Keratinocyte (primary cell): ENCODE results near the gene PEPD. TPM values are rescaled to one million over a fixed set of nuclear protein-coding genes. Genes with fewer than 3 reads are reported as not detected.
A peak's percentile ranks its signal among the peaks of the same experiment; 100 is the strongest.

Experiments used
- DNase-seq: peaks from one replicate; pipeline ENCODE4 v3.0.0-alpha.2; 2011; ENCODE audit warnings: low read depth, missing footprints, low spot score
- FAIRE-seq: peaks from 2 replicates; lab custom pipeline; 2011; peaks lifted over from hg19 to GRCh38; lab: Jason Lieb, UNC
- H2AFZ ChIP-seq: 2 replicates; pipeline ENCODE4 v1.6.0; 2012; ENCODE audit warnings: low read length, control low read depth, inconsistent platforms; ENCODE audit not compliant: control insufficient read depth
- H3K27ac ChIP-seq: 2 replicates; pipeline ENCODE4 v1.5.1; 2011; ENCODE audit warnings: low read length; ENCODE audit not compliant: control insufficient read depth, insufficient read depth
- H3K27me3 ChIP-seq: 3 replicates; pipeline ENCODE4 v1.6.0; 2011; ENCODE audit warnings: low read length; ENCODE audit not compliant: control insufficient read depth, insufficient read depth; ENCODE audit errors: extremely low read depth
- H3K36me3 ChIP-seq, 2 experiments: 2 replicates in 1 of 2; 3 replicates in 1 of 2; pipeline ENCODE4 v1.5.1; 2011; ENCODE audit warnings: low read length in 2 of 2, mild to moderate bottlenecking in 1 of 2; ENCODE audit not compliant: control insufficient read depth in 2 of 2, insufficient read depth in 2 of 2; ENCODE audit errors: extremely low read depth in 1 of 2
- H3K4me1 ChIP-seq: 3 replicates; pipeline ENCODE4 v1.5.1; 2011; ENCODE audit warnings: low read length; ENCODE audit not compliant: control insufficient read depth, insufficient read depth; ENCODE audit errors: extremely low read depth
- H3K4me2 ChIP-seq: 3 replicates; pipeline ENCODE4 v1.6.0; 2011; ENCODE audit warnings: low read depth, low read length; ENCODE audit not compliant: control insufficient read depth, insufficient read depth; ENCODE audit errors: extremely low read depth
- H3K4me3 ChIP-seq, 3 experiments: fragments of 200-600 bp in 1 of 3; sonication (generic) in 1 of 3; 2 replicates in 2 of 3; 3 replicates in 1 of 3; pipeline ENCODE4 v1.5.1; 2011 to 2016; ENCODE audit warnings: low read length in 3 of 3, mild to moderate bottlenecking in 3 of 3, control low read depth in 2 of 3, inconsistent platforms in 1 of 3, low read depth in 1 of 3, mixed read lengths in 1 of 3, mixed run types in 1 of 3, moderate library complexity in 1 of 3; ENCODE audit not compliant: control insufficient read depth in 2 of 3, insufficient read depth in 2 of 3; ENCODE audit errors: extremely low read depth in 1 of 3
- H3K79me2 ChIP-seq: 2 replicates; pipeline ENCODE4 v1.6.0; 2012; ENCODE audit warnings: low read length; ENCODE audit not compliant: control insufficient read depth, insufficient read depth
- H3K9ac ChIP-seq: 3 replicates; pipeline ENCODE4 v1.6.0; 2011; ENCODE audit warnings: low read length; ENCODE audit not compliant: control insufficient read depth, insufficient read depth; ENCODE audit errors: extremely low read depth
- H3K9me1 ChIP-seq: 3 replicates; pipeline ENCODE4 v1.6.0; 2011; ENCODE audit warnings: low read length; ENCODE audit not compliant: control insufficient read depth, insufficient read depth; ENCODE audit errors: extremely low read depth
- H3K9me3 ChIP-seq: 2 replicates; pipeline ENCODE4 v1.5.1; 2012; ENCODE audit warnings: low read depth, low read length; ENCODE audit not compliant: control insufficient read depth
- H4K20me1 ChIP-seq: 3 replicates; pipeline ENCODE4 v1.6.0; 2011; ENCODE audit warnings: low read length; ENCODE audit not compliant: control insufficient read depth, insufficient read depth; ENCODE audit errors: extremely low read depth
- CTCF ChIP-seq, 3 experiments: IDR thresholded peaks in 1 of 3; conservative IDR thresholded peaks in 1 of 3; optimal IDR thresholded peaks in 1 of 3; 2 replicates in 2 of 3; 3 replicates in 1 of 3; pipeline versions ENCODE3 to v1.5.1; 2011; ENCODE audit warnings: low read length in 3 of 3, mild to moderate bottlenecking in 3 of 3, moderate library complexity in 2 of 3, control low read depth in 1 of 3, inconsistent platforms in 1 of 3; ENCODE audit not compliant: insufficient read depth in 2 of 3; ENCODE audit errors: extremely low read depth in 1 of 3
- EZH2 ChIP-seq: IDR thresholded peaks from one replicate; pipeline ENCODE4 v1.6.1; 2012; ENCODE audit warnings: inconsistent platforms, mild to moderate bottlenecking, low read length, moderate library complexity
- dilution Hi-C: fragments of 300-500 bp; cut with MboI; formaldehyde crosslinking; loops from one replicate; pipeline ENCODE4 v1.7.0; 2020; ENCODE audit warnings: low sequenced_read_pairs; ENCODE audit not compliant: extremely low pct_ligation_motif_present
- polyA plus RNA-seq, 5 experiments: library from polyadenylated mRNA; depleted of rRNA in 3 of 5; stranded (reverse) in 3 of 5; stranded (forward) in 1 of 5; unstranded in 1 of 5; fragments of >200 nt; gene quantifications; 1 replicate in 1 of 5; 2 replicates in 3 of 5; 3 replicates in 1 of 5; pipeline versions ENCODE4 v1.2.1 to v1.2.3, GENCODE V29; 2011 to 2012; ENCODE audit warnings: missing spikeins in 2 of 5, low read depth in 1 of 5, low replicate concordance in 1 of 5

Gene PEPD
- polyA plus RNA-seq, 1 donor (not counting 4 experiments of a cell fraction or from before 2014, with no cell fraction given), result 36.9 TPM

GRCh38 chr19:33520844-33521479, 629 bp downstream of the PEPD start:
- dilution Hi-C loops, result no loop called here

DNA sequence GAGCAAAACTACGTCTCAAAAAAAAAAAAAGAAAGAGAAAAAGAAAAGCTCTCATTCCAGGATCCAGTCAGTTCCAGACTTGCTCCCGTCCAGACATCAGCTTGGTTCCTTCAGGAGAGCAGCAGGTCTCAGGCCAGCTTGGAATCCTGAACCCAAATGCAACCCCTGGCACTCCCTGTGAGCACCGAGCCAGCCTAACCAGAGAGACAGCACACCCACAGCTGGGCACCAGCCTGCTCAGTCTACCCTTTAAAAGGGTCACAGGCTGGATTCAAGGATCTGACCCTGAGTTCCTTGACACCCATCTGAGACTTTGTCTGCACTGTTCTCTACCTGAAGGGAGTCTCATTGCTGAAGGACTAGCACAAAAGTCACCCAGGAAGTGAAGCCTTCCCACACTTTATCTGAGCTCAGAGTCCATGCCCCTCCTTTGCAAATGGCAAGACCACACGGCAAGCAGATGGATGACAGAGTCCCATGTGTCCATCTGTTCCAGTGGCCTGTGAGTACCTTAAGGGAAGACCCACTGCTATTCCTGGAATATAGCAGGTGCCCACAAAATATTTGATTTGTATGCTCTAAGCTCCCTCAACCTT, 1.4 kb downstream of the PEPD start:
- H3K9ac ChIP-seq, result no peak overlapping the region
- H3K9me1 ChIP-seq, result no peaks in the 10 kb centered on the region
- H3K27ac ChIP-seq, result no peak overlapping the region
- no peaks in the 10 kb centered on the region for H4K20me1 ChIP-seq
- H3K9me3 ChIP-seq, result no peaks in the 10 kb centered on the region
- H3K27me3 ChIP-seq, result no peaks in the 10 kb centered on the region
- no peaks in the 10 kb centered on the region for H3K36me3 ChIP-seq
- FAIRE-seq (no peak), DNase-seq (no peak)
- TF ChIP-seq EZH2 (no peak), CTCF (optimal IDR thresholded peaks at IDR 0.05 in 1 of 3, IDR thresholded peaks at IDR 0.05 in 1 of 3, conservative IDR thresholded peaks at IDR 0.05 in 1 of 3; ENCODE audit: extremely low read depth in 1 of 3, insufficient read depth in 2 of 3, low read length in 3 of 3) (no peak)
- dilution Hi-C loops, result no loop called here
- H3K4me2 ChIP-seq, result no peak overlapping the region
- H3K4me3 ChIP-seq, result no peak overlapping the region
- no peak overlapping the region for H2AFZ ChIP-seq
- H3K4me1 ChIP-seq, result peaks cover 9% of the 10 kb centered on the region
- H3K79me2 ChIP-seq, result peaks cover 2% of the 10 kb centered on the region

More at GRCh38 chr19:33520844-33521479, 629 bp downstream of the PEPD start:
- Histone ChIP-seq H3K4me1 (peaks cover 9% of the 10 kb centered on the region), H4K20me1 (no peaks in the 10 kb centered on the region), H3K9me1 (no peaks in the 10 kb centered on the region), H3K4me2 (peak overlapping the region; percentile 91), H3K9me3 (no peaks in the 10 kb centered on the region), H3K27ac (peak overlapping the region; percentile 24), H3K36me3 (no peaks in the 10 kb centered on the region), H3K9ac (peak overlapping the region; percentile 81), H3K27me3 (no peaks in the 10 kb centered on the region), H3K4me3 (peak overlapping the region; percentile 77 to 95 (median 90)), H2AFZ (peak overlapping the region; percentile 88), H3K79me2 (peaks cover 2% of the 10 kb centered on the region)
- DNase-seq (no peak), FAIRE-seq (no peak)
- TF ChIP-seq EZH2 (no peak), CTCF (optimal IDR thresholded peaks at IDR 0.05 in 1 of 3, IDR thresholded peaks at IDR 0.05 in 1 of 3, conservative IDR thresholded peaks at IDR 0.05 in 1 of 3; ENCODE audit: extremely low read depth in 1 of 3, insufficient read depth in 2 of 3, low read length in 3 of 3) (no peak)
